Osteoblast (primary cell): ENCODE measurements around the gene MDM1. TPM values are rescaled to one million over a fixed set of nuclear protein-coding genes. Genes with fewer than 3 reads are reported as not detected.
A peak's percentile ranks its signal among the peaks of the same experiment; 100 is the strongest.

Experiments
- DNase-seq: peaks from one replicate; pipeline ENCODE4 v3.0.0; 2011; ENCODE audit warnings: low spot score, mixed read lengths; ENCODE audit not compliant: insufficient read length; ENCODE audit errors: missing footprints
- H2AFZ ChIP-seq: 2 replicates; pipeline ENCODE4 v1.6.0; 2011; ENCODE audit warnings: mild to moderate bottlenecking, low read length
- H3K27ac ChIP-seq: 2 replicates; pipeline ENCODE4 v1.5.1; 2011; ENCODE audit warnings: mild to moderate bottlenecking, low read depth, low read length, moderate library complexity
- H3K27me3 ChIP-seq: 2 replicates; pipeline ENCODE4 v1.6.0; 2012; ENCODE audit warnings: mild to moderate bottlenecking, control low read depth, inconsistent platforms, low read length, moderate library complexity; ENCODE audit not compliant: insufficient read depth
- H3K36me3 ChIP-seq: 2 replicates; pipeline ENCODE4 v1.5.1; 2011; ENCODE audit warnings: mild to moderate bottlenecking, low read length, control low read depth, moderate library complexity; ENCODE audit not compliant: insufficient read depth
- H3K4me1 ChIP-seq: 2 replicates; pipeline ENCODE4 v1.5.1; 2011; ENCODE audit warnings: mild to moderate bottlenecking, low read length, control low read depth, moderate library complexity; ENCODE audit not compliant: insufficient read depth
- H3K4me2 ChIP-seq: 2 replicates; pipeline ENCODE4 v1.6.0; 2011; ENCODE audit warnings: mild to moderate bottlenecking, low read length; ENCODE audit not compliant: insufficient read depth
- H3K4me3 ChIP-seq: fragments of 200-600 bp; sonication (generic); 3 replicates; pipeline ENCODE4 v1.5.1; 2012; ENCODE audit warnings: mild to moderate bottlenecking, low read length, inconsistent platforms; ENCODE audit not compliant: insufficient read depth
- H3K79me2 ChIP-seq: 2 replicates; pipeline ENCODE4 v1.6.0; 2012; ENCODE audit warnings: mild to moderate bottlenecking, low read length, control low read depth, inconsistent platforms; ENCODE audit not compliant: insufficient read depth
- H3K9me3 ChIP-seq: 2 replicates; pipeline ENCODE4 v1.5.1; 2011; ENCODE audit warnings: low read depth, low read length, control low read depth
- H4K20me1 ChIP-seq: 2 replicates; pipeline ENCODE4 v1.6.0; 2012; ENCODE audit warnings: mild to moderate bottlenecking, low read length, control low read depth; ENCODE audit not compliant: insufficient read depth
- total RNA-seq: library from RNA; depleted of rRNA; stranded (reverse); fragments of >200 nt; gene quantifications from 2 replicates; pipeline ENCODE4 v1.2.3, GENCODE V29; 2012
- TF ChIP-seq, protein P1 (sequence below): IDR thresholded peaks from 2 replicates; pipeline ENCODE4 v1.5.1; 2011; ENCODE audit warnings: mild to moderate bottlenecking, low read depth, low read length, moderate library complexity; ENCODE audit errors: extremely low read depth

MDM1 gene
- total RNA-seq, 1 donor: 28.2 TPM

DNA sequence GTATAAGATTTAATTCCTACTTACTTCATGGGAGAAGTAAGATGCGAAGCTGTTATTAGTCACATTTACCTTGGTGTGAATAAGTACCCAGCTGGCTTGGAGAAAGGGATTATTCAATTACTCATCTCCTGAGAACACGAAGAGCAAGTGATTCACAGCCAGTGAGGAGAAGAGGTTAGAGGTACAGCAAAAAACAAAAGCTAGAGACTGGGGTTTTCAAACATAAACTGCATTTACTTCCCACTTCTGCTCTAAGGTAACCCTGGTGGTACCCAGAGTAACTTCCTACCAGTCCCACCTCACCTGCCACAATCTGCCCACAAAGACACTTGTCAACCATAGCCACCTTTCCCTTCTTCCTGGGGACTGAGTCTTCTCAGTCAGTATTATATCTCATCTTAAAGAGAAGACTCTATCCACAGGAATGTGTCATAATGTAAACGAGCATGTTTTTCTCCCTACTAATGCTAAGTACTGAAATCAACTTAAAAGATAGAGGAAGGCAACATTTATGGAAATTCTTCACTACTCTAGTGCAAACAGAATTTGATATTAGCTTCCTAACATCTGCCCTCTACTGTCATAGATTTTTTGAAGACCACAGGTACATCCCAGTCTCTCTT is 72.7 kb downstream of the MDM1 start:
- Histone ChIP-seq H3K4me1 (peaks cover 39% of the 10 kb centered on the region), H3K9me3 (no peaks in the 10 kb centered on the region), H3K36me3 (no peaks in the 10 kb centered on the region), H3K4me3 (no peak overlapping the region), H3K79me2 (no peaks in the 10 kb centered on the region), H3K27ac (peak overlapping the region; percentile 95), H4K20me1 (no peaks in the 10 kb centered on the region), H3K27me3 (no peaks in the 10 kb centered on the region), H2AFZ (no peak overlapping the region), H3K4me2 (peak overlapping the region; percentile 72)
- DNase-seq: peak; percentile 82
- TF ChIP-seq, protein P1, sequence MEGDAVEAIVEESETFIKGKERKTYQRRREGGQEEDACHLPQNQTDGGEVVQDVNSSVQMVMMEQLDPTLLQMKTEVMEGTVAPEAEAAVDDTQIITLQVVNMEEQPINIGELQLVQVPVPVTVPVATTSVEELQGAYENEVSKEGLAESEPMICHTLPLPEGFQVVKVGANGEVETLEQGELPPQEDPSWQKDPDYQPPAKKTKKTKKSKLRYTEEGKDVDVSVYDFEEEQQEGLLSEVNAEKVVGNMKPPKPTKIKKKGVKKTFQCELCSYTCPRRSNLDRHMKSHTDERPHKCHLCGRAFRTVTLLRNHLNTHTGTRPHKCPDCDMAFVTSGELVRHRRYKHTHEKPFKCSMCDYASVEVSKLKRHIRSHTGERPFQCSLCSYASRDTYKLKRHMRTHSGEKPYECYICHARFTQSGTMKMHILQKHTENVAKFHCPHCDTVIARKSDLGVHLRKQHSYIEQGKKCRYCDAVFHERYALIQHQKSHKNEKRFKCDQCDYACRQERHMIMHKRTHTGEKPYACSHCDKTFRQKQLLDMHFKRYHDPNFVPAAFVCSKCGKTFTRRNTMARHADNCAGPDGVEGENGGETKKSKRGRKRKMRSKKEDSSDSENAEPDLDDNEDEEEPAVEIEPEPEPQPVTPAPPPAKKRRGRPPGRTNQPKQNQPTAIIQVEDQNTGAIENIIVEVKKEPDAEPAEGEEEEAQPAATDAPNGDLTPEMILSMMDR: no peak

DNA sequence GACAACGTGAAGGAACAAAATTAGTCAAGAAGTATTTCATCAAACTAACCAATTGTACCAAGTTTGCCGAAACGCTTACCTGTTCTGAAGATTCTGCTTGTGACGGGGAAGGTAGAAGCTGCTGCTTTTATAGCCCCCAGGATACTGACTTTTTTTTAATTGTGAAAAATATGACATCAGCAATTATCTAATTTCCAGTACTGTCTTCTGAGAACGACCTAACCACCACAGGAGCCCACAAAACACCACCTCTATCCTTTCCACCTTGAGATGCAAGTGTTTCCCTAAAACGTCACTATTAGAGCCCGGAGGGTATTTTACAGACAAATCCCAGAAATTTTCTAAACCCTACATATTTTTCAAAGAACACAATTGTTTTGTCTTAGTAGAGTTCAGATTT is 78.7 kb downstream of the MDM1 start, which contains the start of gene IL22:
Gene IL22 (minus strand): TSS at position 101 of the 400 bp plus-strand sequence. CDS start 156 bp downstream, outside the sequence.
- H3K4me1 ChIP-seq: peaks cover 7% of the 10 kb centered on the region
- no peak within 1 kb of the TSS for H2AFZ ChIP-seq
- H3K27me3 ChIP-seq: no peaks in the 10 kb centered on the region
- DNase-seq: no peak
- H3K4me2 ChIP-seq: no peak within 1 kb of the TSS
- no peaks in the 10 kb centered on the region for H3K36me3 ChIP-seq
- TF ChIP-seq, protein P1: no peak
- no peaks in the 10 kb centered on the region for H4K20me1 ChIP-seq
- no peak within 1 kb of the TSS for H3K4me3 ChIP-seq
- no peaks in the 10 kb centered on the region for H3K79me2 ChIP-seq
- H3K9me3 ChIP-seq: no peaks in the 10 kb centered on the region
- H3K27ac ChIP-seq: no peak within 1 kb of the TSS

DNA sequence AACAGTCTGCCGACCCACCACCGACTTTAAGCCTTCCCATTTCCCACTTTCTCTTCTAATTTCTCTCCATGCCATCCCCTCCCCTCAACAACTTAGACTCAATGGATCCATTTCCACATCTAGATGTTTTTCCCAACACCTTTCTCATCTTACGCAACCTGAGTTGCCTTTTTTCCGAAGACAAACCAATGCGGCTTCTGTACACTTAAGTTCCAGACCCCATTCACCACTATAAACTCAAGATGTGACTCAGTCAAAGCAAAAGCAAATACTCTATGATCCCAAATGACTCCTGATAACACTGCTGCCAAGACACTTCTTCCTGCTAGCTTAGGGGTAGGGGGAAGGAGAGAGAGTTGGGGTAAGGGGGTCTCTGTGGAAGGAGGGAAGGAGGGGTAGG is 80.1 kb downstream of the MDM1 start:
- no peaks in the 10 kb centered on the region for H3K27me3 ChIP-seq
- no peak overlapping the region for H3K27ac ChIP-seq
- no peak for DNase-seq
- no peaks in the 10 kb centered on the region for H3K79me2 ChIP-seq
- no peak overlapping the region for H2AFZ ChIP-seq
- no peaks in the 10 kb centered on the region for H3K9me3 ChIP-seq
- H3K4me3 ChIP-seq: no peak overlapping the region
- no peaks in the 10 kb centered on the region for H3K36me3 ChIP-seq
- H3K4me2 ChIP-seq: no peak overlapping the region
- no peaks in the 10 kb centered on the region for H4K20me1 ChIP-seq
- TF ChIP-seq, protein P1: no peak
- H3K4me1 ChIP-seq: peaks cover 7% of the 10 kb centered on the region

DNA sequence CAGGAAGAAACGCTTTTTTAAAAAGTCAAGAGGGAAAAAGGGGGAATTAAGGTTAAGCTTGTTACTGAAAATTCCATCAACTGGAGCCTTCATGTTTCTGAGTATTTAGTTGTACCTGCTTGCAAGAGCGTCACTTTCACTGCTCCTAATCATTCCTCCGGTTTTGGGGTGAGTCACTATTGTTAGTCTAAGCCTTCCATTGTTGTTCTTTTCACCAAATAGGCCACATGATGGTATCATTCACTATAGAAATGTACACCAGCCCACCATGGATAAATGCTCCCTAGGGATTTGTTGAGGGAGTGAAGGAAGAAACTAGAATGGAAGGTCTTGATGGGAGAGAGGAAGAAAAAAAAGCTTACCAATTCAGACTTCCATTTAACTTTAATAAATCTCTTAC is 81.7 kb downstream of the MDM1 start:
- H3K9me3 ChIP-seq: no peaks in the 10 kb centered on the region
- DNase-seq: no peak
- no peak overlapping the region for H3K4me3 ChIP-seq
- no peaks in the 10 kb centered on the region for H3K36me3 ChIP-seq
- no peak overlapping the region for H2AFZ ChIP-seq
- no peaks in the 10 kb centered on the region for H3K27me3 ChIP-seq
- no peaks in the 10 kb centered on the region for H3K79me2 ChIP-seq
- no peak overlapping the region for H3K27ac ChIP-seq
- no peaks in the 10 kb centered on the region for H4K20me1 ChIP-seq
- H3K4me2 ChIP-seq: no peak overlapping the region
- peaks cover 15% of the 10 kb centered on the region for H3K4me1 ChIP-seq
- TF ChIP-seq, protein P1: no peak
